ENCODE results near the gene ZNF358.

Gene ZNF358

DNA sequence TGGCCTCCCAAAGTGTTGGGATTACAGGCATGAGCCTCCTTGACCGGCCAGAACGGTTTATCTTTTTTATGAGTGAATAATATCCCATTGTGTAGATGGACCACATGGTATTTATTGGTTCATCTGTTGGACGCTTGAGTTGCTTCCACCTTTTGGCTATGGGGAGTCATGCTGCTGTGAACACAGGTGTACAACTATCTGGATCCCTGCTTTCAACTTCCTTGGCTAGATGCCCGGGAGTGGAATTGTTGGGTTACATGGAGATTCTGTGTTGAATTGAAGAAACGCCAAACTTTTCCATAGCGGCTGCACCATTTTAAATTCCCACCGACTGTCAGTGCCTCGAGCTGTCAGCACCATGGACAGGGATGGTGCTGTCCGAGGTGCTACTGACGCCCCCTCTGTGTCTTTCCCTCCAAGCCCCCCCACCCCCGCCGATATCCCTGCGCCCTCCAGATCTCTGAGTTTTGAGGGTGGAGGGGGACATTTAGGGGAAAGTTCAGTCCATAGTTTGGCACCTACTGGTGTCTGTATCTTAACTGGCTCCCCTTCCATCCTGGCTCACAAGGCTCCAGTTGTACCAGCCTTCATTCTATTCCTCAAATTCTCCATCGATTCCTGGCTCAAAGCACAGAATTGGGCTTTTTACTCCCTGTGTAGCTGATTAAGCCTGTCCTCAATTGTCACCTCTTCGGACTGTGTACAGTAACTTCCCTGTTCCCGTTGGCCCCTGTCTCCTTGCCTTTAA is 46.9 kb downstream of the ZNF358 start:
- no peak for FAIRE-seq

DNA sequence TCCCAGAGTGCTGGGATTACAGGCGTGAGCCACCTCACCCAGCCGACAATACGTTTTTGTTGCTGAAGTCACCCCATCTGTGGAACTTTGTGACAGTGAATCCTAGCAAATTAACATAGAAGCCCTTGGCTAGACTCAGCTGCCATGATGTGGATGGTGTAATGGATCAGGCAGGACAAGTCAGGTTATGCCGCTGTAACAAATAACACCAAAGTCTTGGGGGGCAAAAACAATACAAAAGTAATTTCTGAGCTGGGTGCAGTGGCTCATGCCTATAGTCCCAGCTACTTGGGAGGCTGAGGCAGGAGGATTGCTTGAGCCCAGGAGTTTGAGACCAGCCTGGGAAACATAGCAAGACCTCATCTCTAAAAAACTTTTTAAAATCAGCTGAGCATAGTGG is 49.0 kb downstream of the ZNF358 start:
- no peak for FAIRE-seq

- FAIRE-seq = no peak
Observed at GRCh38 chr19:7565332-7565731, 49.4 kb downstream of the ZNF358 start.
